IPS DF 19.7 (cell line): ENCODE measurements around the gene PLA2G2F.
"Not testable (repeated sequence)": the region's sequence is repeated elsewhere in the genome, so short reads cannot be mapped to it uniquely, and the experiment has no call there.

Experiments
- DNase-seq: peaks from one replicate; pipeline ENCODE4 v3.0.0-alpha.2; 2013; ENCODE audit warnings: low read depth, low spot score

The PLA2G2F gene

DNA sequence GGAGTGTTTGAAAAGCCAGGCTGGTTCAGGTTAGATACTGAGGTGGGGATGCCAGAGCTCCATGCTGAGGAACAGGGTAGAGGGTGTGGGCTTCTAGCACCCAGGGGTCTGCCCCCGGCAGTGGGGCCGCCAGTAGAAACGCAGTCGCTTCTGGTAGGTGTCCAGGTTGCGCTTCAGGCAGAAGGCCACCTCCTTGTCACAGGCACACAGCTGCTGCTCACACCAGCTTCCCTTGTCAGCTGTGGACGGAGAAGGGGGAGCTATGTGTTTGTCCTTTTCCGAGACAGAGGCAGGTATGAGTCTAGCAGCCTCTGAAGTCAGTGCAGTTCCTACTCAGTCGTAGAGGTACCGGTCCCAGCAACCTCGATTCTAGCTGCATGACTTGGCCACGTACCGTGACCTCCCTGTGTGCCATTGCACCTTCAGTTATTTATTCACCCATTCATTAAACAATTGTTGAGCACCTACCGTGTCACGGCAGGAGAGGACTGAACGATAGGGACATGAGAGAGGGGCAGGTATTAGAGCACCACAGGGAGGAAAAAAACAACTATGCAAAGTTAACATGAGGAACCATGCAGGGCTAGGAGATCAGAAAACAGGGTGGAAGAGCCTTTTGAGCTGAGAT, 25.0 kb upstream of the PLA2G2F start:
- DNase-seq, result no peak

DNA sequence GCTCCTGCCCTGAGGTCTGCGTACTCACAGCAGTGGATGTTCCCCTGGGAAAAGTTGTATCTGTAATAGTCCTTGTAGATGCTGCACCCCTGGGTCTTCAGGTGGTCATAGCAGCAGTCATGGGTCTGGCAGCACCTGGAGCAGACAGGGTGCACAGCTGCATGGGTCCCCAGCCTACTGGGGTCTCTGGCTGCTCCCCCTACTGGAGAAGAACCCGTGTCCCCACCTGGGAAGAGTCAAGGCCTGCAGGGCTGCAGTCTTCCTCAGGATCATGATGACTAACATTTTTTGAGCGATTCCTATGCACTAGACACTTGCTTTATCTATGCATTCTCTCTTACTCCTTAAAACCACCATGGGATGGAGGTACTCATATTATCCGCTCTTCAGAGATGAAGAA, 23.6 kb upstream of the PLA2G2F start:
- DNase-seq, result no peak

DNA sequence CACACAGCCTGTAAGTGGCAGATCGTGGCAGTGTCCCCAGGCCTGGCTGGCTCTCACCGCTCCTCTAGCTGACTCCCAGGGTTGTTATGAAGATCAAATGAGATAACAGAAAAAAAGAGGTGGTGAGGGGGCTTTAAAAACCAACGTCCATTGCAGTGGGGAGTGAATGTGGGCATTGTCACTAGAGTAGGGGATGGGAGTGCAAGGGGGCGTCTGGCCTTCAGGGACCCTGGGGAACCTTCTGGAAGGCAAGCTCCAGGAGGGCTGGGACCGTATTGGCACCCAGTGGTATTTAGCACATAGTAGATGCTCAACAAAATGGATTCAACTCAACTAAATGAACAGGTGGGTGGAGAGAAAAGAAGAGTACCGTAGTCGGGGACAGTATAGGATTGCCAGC, 23.2 kb upstream of the PLA2G2F start:
- no peak for DNase-seq

DNA sequence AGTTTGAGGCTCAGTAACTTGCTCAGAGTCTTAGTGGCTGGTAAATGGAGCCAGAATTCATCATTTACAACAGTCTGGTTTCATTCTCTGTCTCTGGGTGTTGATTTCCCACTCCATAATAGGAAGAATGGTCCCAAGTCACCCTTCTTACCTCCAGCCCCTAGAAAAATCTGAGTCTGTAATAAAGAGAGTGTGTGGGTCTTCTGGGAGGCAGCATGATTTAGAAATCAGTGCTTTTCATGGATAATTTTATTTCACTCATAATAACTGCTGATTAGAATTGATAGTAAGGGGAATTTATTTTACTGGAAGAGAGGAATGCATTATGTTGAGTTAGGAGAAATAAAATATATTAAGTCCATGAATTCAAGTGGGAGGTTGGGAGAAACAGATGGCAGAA, 21.9 kb upstream of the PLA2G2F start:
- no peak for DNase-seq

DNA sequence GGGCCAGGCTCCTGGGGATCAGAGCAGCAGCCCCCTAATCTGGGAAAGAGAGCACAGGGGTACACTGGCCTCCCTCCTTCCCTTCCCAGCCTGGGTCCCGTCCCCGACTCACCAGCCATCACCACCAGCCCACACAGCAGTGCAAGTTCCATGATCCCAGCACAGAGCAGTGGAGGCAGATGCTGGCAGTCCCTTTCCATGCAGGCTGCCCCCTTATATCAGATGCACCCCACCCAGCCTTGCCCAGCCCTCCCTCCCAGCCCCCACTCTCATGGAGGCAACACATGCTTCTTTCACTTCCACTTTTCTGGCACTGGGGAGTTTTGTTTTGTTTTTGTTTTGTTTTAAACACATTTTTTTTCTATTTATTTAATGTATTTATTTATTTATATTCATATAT, 19.8 kb upstream of the PLA2G2F start, which contains the start of gene PLA2G2D:
Gene PLA2G2D (minus strand): TSS at position 190 of the 400 bp plus-strand sequence. CDS start 38 bp downstream, at position 152.
- DNase-seq, result no peak

DNA sequence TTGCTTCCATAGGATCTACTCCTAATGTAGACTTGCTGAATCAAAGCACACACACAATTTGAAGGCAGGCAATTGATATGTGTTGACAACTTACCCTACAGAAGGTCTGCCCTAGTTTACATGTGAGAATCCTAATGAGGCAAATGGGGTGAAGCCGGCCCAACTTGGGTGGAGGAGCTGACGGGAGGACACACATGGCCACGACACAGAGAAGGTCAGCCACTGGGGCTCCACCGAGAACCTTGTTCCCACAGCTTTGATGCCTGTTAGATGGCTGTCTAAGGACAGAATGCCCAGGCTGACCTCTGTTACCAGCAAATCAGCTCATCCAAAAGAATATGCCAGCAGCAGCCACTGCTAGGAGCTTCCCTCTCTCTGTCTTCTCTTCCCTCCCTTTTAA, 18.3 kb upstream of the PLA2G2F start:
- no peak for DNase-seq

DNA sequence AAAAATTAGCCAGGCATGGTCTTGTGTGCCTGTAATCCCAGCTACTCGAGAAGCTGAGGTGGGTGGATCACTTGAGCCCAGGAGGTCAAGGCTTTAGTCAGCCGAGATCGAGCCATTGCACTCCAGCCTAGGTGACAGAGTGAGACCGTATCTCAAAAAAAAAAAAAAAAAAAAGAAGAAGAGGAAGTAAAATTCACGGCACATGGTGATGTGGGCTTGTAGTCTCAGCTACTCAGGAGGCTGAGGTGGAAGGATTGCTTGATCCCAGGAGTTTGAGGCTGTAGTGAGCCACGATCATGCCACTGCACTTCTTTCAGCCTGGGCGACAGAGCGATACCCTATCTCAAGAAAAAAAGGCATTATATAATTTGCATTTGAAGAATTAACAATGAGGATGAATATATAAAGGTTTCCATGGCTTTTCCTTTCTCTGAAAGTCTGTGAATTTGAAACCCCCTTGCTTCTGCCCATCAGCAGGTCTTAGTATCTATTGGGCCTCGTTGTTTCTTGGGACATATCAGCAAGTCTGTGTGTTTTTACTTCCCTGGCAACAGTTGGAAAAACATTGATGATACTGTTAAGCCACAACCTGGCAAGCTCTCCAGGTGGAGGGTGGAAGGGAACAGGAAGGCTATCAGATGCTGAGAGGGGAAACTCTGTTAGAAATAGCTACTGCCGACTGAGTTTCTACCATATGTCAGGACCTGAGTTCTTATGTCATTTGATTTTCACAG, 15.2 kb upstream of the PLA2G2F start:
- DNase-seq, result no peak

DNA sequence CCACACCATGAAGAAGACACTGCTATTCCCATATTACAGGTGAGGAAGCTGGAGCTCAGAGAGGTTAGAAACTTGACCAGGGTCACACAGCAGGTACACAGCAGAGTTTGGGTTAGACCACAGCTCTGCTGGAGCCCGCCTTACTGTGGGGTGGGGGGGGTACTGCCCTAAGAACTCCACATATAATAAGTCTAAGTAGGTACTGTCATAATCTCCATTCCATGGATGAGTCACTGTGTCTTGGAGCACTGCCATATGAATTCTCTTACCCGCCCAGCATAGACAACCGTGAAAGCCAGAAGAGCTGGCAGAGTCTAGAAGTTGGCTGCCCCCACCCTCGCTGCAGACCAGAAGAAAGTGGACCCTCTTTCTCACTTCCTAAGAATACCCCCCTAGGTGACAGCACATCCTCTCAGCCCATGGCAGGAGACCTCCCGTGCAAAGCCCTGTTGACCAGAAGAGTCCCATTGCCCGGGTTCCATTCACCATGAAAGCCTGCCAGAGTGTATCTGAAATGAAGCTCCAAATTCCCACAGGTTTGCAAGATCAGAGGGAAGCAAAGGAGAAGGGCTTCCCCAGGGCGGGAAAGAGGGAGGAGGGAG, 14.6 kb upstream of the PLA2G2F start:
- DNase-seq, result no peak

DNA sequence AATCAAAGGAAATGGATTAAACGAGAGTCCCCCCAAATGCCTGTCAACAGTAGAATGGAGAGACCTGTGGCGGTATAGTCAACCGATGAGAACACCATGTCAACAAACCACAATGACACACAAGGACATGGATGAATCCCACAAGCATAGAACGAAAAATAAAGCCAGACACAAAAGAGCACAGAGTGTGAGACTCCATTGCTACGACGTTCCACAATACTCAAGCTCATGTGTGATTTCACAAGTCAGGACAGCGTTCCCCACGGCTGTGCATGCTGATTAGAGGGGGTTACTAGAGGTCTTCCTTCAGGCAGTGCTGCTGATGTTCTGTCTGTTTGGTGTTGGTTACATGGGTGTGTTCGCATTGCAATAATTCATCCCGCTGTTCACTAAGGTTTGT, 14.0 kb upstream of the PLA2G2F start:
- no peak for DNase-seq

DNA sequence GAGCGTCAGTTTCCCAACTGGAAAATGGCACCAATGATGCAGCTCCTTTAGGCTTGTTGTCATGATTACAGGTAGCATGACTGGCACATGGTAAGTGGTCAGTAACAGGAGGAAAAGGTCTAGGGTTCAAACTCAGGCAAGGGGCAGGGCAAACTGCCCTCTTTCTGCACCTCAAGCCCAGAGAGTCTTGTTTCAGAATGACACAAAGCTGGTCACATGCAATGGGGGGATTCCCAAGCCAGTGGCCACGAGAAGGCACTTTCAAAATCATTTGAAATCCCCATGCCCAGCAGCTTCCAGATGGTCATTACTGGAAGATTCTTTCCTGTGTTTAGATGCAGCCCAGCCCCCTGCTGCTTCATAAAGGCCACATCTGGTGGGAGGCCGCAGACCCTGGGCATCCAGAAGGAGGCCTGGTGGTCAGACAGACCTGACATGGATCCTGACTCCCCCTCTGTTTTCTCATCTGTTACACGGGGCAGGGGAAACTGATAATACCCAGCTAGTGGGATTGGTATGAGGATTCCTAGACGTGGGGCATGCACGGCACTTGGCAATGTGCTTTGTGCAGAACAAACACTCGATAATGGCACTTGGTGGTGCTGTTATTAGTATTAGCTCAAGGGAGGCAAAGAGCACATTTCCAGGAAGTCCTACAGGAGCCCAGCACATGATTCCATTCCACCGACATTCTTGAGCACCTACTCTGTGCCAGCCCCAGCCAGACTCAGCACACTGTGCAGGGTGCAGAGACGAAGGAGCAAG, 12.9 kb upstream of the PLA2G2F start:
- no peak for DNase-seq

DNA sequence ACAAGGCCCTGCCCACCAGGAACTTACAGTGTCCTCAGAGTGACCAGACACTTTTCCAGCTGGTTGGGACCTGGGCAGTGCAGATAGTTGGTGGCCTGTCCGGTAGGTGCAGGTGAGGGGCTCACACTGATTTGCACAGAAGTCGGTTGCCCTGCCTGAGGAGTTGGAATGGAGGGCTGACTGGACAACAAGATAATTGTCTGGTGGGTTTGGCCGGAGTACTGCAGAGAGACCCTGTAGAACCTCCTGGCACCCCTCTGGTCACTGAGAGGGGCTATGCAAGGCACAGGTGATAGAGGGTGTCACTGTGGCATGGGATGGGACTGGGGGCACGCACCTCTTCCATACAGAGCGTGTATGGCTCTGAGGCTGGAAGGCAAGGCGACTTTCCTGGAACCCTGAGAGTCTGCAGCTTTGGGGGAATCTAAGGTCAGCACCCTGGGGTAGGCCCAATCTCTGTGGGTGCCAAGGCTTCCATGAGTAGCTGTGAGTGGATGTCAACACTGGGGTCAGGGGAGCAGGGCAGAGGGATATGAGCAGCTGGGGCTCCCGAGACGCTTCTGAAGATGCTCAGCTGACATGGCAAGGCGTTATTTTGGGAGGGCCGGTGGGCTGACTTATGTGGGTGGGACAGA, 12.2 kb upstream of the PLA2G2F start:
- no peak for DNase-seq

DNA sequence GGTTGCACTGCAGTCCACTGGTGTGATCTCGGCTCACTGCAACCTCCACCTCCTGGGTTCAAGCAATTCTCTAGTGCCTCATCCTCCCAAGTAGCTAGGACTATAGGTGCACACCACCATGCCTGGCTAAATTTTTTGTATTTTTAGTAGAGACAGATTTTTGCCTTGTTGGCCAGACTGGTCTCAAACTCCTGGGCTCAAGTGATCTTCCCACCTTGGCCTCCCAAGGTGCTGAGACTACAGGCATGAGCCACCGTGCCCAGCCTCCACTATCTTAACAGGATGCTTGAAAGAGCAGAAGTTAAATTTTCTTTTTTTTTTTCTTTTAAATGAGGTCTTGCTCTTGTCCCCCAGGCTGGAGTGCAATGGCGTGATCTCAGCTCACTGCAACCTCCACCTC, 8.6 kb upstream of the PLA2G2F start:
- not testable (repeated sequence) for DNase-seq

DNA sequence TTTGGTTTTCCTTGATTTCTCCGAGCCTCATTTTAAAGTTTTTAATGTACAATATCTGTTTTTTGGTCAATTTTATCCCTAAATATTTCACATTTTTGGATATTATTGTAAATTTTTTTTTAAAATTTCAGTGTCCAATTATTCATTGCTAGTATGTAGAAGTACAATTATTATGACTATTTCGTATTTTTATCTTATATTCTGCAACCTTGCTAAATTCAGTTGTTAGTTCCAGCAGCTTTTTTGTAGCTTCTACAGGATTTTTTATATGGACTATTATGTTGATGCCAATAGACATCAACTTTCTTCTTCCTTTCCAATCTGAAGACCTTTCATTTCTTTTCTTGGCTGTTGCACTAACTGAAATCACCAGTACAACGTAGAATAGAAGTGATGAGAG, 4.1 kb upstream of the PLA2G2F start:
- no peak for DNase-seq

DNA sequence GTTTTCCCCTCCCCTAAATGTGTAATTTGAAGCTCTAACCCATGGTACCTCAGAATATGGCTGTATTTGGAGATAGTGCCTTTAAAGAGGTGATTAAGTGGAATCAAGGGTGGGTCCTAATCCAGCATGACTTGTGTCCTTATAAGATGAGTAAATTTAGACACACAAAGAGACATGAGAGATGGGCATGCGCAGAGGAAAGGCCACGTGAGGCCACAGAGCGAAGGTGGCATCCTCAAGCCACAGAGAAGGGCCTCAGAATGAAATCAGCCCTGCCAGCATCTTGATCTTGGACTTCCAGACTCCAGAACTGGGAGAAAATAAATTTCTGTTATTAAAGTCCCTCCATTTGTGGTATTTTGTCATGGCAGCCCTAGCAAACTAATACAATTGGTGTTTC, 2.9 kb upstream of the PLA2G2F start:
- DNase-seq, result no peak

DNA sequence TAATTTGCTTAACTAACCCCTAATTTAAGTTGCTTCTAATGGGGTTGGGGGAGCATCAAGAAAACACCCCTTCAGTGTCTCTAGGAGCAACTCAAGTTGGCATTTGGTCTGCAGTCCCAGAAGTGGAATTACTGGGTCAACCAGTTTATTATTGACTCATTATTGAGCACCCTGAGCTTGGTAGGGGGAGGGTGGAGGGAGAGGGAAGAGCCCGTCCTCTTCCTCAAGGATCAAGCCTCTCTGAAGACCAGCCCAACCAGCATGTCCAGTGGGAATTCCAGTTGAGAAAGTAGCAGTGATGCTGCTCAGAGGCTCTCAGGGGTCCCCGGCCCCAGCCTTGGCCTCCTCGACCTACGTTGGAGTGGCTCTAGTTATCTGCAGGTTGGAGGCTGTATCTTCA, 2.1 kb upstream of the PLA2G2F start:
- no peak for DNase-seq

DNA sequence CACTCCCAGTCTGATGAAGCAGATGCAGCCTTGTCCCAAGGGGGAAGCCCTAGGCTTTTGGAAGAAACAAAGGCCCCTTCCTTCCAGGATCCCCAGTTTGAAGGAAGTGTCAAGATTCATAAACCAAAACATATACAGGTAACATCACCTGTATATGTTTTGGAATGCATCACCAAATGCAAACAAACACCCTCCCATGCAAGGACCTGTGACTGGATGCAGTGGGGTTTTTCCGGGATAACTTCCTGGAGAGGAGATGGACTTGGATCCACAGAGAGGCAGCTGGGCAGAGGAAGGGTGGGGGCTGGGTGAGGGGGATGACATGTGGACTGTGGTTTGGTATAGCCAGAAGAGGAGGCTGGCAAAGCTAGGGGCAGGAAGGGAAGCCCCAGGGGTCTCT, 1.5 kb upstream of the PLA2G2F start:
- no peak for DNase-seq

DNA sequence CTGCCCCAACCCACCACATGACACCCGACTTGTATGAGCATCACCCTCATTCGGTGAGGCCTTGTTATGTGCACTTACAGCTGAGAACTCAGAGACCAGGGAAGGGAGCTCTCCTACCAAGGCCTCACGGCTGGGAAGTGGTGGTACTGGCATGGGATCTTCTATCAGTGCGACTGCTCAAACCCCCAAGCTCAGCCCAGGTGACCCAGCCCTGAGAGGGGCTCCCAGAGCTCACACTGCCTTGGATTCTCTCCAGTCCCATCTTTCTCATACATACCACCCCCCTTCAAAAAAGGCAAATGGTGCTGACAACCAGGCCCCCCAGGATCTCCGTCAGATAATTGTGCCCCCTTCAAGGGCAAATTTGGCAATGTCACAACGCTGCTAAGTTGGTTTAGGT, 777 bp upstream of the PLA2G2F start:
- DNase-seq, result no peak

DNA sequence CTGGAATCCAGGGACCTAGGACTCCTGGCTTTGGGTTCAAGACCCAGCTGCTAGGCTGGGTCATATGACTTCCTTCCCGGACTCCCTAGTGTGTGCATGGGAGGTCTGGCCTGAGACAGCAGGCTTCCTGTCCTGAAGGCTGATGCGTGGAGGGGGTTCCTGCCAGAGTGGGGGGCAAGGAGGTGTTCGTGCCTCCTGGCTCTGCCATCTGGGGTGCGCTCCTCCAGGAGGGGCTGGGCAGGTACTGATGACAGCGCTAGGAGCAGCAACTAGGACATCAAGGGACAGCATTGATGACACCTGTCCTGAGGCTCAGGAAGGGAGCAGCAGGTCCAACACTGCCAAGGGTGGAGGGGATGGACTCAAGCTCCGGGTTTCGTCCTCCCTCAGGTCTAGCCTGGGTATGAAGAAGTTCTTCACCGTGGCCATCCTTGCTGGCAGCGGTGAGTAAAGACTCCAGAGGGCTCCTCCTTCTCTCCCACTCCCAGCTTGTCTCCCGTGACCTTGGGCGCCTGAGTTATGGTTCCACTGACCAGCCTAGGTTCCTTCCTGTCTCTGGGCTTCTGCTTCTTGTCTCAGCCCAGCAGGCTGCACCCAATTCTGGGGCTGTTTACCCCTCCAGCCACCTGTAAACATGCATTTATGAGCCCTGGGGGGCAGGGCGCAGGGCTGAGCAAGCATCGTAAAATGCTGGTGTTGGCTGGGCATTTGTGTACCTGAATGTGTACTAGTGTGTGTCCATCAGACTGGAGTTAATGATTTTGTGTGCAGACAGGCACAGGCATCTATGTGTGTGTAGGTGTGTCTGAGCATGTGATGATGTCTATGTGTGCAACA, 871 bp downstream of the PLA2G2F start:
- no peak for DNase-seq

DNA sequence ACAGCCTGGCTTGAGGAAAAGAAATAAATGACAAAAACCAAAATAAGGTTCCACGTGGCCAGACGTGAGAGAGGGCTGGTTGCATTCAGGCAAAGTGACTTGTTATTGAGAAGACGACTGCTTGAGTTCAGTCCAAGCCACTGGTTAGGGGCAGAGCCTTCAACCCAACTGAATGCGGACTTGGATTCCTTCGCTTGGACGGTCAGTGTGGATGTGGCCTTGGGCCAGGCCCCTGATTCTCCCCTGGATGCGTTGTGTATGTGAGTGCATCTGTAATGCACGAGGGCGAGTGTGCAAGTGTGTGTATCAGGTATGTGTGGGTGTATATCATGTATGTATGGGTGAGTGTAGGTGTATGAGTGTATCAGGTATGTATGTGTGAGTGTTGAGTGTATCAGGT, 1.9 kb downstream of the PLA2G2F start:
- no peak for DNase-seq

DNA sequence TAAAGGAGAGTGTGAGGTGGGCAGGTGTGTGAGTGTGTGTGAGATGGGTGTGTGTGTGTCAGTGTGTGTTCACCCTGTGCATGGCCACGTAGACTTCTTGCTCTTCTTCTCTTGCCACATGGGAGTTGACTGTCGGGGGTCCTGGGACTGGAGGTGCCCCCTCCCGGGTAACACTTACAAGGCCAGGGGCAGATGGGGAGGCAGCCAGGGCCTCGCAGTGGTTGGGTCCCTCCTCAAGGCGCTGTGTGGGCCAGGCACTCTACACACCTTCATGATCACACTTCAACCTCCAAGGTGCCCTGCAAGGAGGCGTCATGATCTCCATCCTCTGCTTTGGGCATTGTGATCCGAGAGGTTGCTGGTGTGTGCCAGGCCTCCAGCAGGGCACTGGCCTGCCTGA, 2.3 kb downstream of the PLA2G2F start:
- no peak for DNase-seq
